D721Med (cell line): ENCODE data around the gene SEMA5B.

Experiments
- DNase-seq: peaks from one replicate; pipeline ENCODE4 v3.0.0; 2011; ENCODE audit warnings: low spot score; ENCODE audit not compliant: insufficient read length
- FAIRE-seq: peaks from 2 replicates; lab custom pipeline; 2011; peaks lifted over from hg19 to GRCh38; lab: Jason Lieb, UNC
- TF ChIP-seq, protein P1 (sequence below): IDR thresholded peaks from 2 replicates; pipeline ENCODE4 v1.5.1; 2012; ENCODE audit warnings: mild to moderate bottlenecking, control low read depth; ENCODE audit not compliant: insufficient read depth; ENCODE audit errors: missing control alignments

Gene SEMA5B

DNA sequence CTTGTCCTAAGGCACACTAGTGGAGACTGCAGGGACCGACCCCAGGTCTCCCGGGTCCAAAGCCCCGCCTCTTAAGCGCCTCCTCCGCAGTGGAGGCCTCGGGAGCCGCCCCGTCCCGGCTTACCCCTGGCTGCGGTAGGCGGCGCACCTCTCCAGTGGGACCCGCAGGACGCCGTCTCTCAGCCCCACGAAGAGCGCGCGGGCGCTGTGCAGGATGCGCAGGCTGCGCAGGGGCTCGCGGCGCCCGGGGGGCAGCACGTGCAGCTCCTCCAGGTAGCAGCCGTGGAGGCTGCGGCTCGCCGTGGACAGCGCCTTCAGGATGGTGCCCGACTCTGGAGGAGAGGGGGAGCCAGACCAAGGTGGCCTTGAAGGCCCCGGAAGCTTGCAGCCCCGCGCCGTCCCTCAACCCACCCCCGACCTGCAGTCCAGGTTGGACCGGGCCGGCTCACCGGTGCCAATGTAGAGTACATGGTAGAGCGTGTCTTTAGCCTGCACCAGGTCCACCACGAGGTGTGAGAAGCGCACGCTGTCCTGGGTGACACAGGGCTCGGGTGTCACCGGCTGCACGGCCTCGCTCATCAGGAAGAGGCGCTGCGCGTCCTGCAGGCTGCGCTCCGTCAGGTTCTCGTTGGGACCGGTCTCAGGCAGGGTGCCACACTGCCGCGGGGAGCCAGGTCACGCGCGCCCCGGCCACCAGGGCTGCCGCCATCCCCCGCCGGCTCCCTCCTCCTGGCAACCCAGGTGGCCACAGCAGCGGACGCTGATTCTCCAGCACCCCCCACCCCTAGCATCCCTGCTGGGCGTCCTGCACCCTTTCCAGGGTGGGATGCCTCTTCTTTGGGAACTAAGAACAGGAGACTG lies 105.5 kb downstream of the SEMA5B start:
- no peak for FAIRE-seq
- DNase-seq: no peak
- TF ChIP-seq, protein P1, sequence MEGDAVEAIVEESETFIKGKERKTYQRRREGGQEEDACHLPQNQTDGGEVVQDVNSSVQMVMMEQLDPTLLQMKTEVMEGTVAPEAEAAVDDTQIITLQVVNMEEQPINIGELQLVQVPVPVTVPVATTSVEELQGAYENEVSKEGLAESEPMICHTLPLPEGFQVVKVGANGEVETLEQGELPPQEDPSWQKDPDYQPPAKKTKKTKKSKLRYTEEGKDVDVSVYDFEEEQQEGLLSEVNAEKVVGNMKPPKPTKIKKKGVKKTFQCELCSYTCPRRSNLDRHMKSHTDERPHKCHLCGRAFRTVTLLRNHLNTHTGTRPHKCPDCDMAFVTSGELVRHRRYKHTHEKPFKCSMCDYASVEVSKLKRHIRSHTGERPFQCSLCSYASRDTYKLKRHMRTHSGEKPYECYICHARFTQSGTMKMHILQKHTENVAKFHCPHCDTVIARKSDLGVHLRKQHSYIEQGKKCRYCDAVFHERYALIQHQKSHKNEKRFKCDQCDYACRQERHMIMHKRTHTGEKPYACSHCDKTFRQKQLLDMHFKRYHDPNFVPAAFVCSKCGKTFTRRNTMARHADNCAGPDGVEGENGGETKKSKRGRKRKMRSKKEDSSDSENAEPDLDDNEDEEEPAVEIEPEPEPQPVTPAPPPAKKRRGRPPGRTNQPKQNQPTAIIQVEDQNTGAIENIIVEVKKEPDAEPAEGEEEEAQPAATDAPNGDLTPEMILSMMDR: no peak

DNA sequence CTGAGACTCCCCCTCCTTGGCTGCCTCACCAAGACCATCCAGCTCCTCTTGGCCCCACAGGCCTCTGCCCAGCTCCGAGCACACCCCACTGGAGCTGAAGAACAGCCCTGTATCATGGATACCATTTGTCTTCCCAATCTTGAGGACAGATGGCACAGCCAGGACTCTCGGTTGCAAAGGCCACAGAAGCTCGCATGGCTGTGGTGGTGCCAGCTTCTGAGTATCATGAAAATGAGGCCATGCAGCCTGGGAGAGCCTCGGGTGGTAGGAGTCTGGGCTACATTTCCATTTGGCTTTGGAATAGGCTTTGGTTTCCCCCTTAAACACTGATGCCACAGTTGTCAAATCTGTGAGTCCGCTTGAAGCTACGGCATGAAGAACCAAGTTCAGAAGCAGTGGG lies 106.6 kb downstream of the SEMA5B start:
- DNase-seq: no peak
- TF ChIP-seq, protein P1: no peak

DNA sequence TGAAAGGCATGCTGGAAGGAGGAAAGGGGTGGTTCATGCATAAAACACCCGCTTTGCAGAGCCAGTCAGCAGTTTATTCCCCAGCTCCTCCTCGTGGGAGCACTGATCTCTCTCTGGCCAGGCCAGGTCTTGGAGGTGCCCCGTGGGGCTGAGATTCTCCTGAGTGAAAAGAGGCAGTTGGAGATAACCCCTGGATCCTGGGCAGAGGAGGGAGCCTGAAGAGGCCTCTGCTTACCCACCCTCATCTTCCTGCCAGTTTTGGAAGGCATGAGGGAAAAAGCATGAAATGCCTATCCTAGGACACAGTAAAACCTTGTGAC lies 108.3 kb downstream of the SEMA5B start:
- TF ChIP-seq, protein P1: no peak
- DNase-seq (no peak), FAIRE-seq (no peak)

More for the DNA sequence above, 106.6 kb downstream of the SEMA5B start:
- FAIRE-seq: no peak

DNA sequence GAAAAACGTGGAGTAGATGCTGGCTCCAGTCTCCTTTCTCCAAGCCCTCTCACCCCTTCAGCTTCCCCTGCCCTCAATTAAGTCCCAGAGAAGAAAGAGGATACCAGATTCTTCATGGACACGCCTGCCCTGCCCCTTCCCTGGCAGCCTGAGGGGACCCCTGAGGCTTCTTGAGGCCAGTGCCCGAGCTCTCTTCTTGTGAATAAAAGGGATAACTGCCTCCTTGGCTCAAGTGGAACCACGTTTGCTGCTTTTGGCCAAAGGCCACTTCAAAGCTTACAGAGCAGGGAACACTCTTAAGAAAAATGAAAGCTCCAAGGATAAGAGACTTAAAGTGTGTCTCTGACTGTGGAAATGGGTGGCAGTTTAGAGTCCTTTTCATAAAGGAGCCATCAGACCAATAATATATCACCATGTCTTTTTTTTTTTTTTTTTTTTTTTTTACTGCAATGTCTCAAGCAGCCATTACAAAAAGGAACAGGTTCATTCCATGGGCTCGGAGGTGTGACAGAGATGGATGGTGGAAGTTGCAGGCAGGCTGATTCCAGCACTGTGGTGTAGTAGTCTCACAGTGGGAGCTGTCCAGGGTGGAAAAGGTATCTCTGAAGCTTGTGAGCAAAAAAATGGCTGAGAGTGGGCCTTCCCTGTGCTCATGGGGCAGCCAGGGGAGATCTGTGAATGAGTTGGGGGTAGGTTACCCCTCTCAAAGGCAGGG lies 108.8 kb downstream of the SEMA5B start:
- DNase-seq (no peak), FAIRE-seq (no peak)
- TF ChIP-seq, protein P1: no peak

DNA sequence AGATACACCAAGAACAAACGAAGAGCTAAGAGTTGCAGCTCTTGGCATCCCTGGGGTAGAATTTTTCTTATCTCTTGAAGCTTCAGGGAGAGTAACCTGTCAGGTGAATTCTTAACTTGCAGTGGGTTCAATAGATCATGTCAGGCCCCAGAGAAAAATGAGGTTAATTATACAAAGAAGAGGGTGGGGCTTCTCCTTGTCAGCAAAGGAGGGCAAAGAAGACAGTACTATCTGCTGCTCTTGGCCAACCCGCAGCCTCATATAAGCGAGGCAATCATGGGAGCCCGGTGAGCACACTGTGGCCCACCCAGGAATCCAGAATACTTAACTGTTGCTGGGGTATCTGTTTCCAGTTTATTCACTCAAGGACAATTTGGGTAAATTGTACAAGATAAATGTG lies 110.2 kb downstream of the SEMA5B start:
- FAIRE-seq (no peak), DNase-seq (no peak)
- TF ChIP-seq, protein P1: no peak

DNA sequence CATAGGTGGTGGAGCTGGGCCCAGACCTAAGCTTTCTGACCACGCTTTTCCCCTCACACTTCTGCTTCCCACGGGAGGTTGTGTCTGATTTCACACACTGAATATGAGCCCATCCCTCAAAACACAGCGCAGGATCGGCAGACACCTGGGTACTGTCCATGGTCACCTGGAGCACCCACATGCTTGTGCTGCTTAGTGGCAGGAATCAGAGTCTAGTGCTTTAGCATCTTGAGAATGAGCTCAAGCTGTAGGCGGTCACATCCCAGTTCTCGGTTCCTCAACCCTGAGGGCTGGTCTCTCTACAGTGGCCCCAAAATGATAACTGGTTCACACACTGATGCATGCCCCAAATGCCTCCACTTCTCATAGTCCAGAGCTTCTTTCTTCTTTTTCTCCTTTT lies 111.0 kb downstream of the SEMA5B start:
- DNase-seq (no peak), FAIRE-seq (no peak)
- TF ChIP-seq, protein P1: no peak

DNA sequence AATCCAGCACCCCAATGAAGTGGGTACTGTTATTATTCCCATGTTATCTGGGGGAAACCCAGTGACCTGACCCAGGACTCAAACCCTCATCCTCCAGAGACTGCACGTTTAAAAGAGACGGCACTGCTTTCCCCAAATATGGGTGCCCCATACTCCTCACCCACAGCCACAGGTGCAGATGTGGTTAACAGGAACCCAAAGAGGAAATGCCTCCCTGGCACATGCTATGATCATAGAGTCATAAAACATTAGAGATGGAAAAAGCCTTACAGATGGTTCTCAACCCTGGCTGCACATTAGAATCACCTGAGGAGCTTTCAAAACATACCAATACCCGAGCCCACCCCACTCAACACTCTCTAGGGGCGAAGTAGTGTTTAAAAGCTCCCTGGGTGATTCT lies 111.5 kb downstream of the SEMA5B start:
- TF ChIP-seq, protein P1: no peak
- FAIRE-seq: no peak

More for the DNA sequence above, 111.5 kb downstream of the SEMA5B start:
- DNase-seq: no peak
